ENCODE results near the gene PCSK6. TPM values are rescaled to one million over a fixed set of nuclear protein-coding genes. Genes with fewer than 3 reads are reported as not detected.

The PCSK6 gene
- total RNA-seq, 1 donor, result 0.72 TPM

DNA sequence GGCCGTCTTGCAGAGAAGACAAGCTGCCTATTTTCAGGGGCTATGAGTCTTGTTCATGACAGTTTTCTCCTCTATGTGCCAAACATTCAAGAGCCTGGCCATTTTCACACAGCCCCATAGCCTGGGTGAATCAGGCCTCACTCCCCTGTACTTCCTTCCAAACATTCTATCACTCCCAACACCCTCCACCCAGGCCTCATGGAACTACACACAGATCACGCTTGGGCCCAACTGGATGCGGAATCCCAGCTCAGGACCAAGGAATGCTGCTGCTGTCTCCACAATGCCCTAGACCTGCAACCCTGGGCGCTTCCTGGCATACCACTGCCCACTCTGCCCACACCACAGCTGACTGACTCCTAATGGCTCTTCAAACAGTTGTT is 39.4 kb upstream of the PCSK6 start:
- no peaks in the 10 kb centered on the region for H3K27me3 ChIP-seq (ENCODE audit: insufficient read depth, low read length)
- H3K27ac ChIP-seq (ENCODE audit: low read depth, low read length), result no peak overlapping the region
- H4K20me1 ChIP-seq (ENCODE audit: insufficient read depth, low read length), result no peaks in the 10 kb centered on the region
- no peak overlapping the region for H2AFZ ChIP-seq (ENCODE audit: low read length)
- H3K4me1 ChIP-seq (ENCODE audit: insufficient read depth, low read length), result no peaks in the 10 kb centered on the region
- no peaks in the 10 kb centered on the region for H3K79me2 ChIP-seq (ENCODE audit: insufficient read depth, low read length)
- H3K4me2 ChIP-seq (ENCODE audit: insufficient read depth, low read length), result no peak overlapping the region
- H3K36me3 ChIP-seq (ENCODE audit: insufficient read depth, low read length), result no peaks in the 10 kb centered on the region
- TF ChIP-seq, protein P1, sequence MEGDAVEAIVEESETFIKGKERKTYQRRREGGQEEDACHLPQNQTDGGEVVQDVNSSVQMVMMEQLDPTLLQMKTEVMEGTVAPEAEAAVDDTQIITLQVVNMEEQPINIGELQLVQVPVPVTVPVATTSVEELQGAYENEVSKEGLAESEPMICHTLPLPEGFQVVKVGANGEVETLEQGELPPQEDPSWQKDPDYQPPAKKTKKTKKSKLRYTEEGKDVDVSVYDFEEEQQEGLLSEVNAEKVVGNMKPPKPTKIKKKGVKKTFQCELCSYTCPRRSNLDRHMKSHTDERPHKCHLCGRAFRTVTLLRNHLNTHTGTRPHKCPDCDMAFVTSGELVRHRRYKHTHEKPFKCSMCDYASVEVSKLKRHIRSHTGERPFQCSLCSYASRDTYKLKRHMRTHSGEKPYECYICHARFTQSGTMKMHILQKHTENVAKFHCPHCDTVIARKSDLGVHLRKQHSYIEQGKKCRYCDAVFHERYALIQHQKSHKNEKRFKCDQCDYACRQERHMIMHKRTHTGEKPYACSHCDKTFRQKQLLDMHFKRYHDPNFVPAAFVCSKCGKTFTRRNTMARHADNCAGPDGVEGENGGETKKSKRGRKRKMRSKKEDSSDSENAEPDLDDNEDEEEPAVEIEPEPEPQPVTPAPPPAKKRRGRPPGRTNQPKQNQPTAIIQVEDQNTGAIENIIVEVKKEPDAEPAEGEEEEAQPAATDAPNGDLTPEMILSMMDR (IDR thresholded peaks at IDR 0.05; ENCODE audit: extremely low read depth, low read depth, low read length), result no peak
- no peak for DNase-seq (ENCODE audit: insufficient read length, low spot score, missing footprints)
- no peak overlapping the region for H3K4me3 ChIP-seq (ENCODE audit: insufficient read depth, low read length)
- no peaks in the 10 kb centered on the region for H3K9me3 ChIP-seq (ENCODE audit: low read depth, low read length)

DNA sequence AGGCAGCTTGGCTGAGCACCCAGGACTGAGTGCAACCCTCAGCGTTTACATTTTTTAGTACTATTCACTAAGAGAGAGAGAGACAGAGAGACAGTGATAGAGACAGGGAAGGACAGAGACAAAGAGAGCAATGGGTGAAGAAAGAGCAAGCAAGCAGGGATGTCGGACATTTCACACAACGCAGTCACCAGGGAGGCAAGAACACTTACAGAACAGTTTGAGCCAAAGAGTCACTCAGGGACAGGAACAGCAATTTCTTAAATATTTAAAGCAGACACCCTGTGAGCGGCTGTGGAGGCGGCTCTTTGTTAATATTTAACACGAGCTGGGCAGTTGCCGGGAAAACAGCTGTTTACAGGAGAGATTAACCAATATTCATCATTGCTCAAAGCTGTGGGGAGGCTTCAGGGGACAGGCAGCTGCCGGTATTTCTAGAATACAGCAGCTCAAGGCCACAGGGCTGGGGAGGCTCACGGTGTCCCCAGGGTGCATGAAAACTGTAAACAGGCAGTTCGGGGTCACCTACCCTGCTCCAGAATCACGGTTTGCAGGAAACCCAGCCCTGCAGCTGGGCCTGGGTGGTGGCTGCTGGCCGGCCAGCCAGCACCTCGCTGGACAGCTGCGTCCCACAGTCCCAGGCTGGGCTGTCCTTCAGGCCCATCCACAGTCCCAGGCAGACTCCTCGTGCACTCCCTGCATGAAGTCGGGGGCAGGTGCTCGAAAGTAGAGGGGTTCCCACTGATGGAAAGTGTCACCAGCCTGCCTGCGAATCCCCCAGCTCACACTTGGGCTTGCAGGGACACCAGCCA is 38.8 kb upstream of the PCSK6 start:
- Histone ChIP-seq H4K20me1 (ENCODE audit: insufficient read depth, low read length) (no peaks in the 10 kb centered on the region), H3K27me3 (ENCODE audit: insufficient read depth, low read length) (no peaks in the 10 kb centered on the region), H3K4me1 (ENCODE audit: insufficient read depth, low read length) (no peaks in the 10 kb centered on the region), H3K9me3 (ENCODE audit: low read depth, low read length) (no peaks in the 10 kb centered on the region), H2AFZ (ENCODE audit: low read length) (no peak overlapping the region), H3K36me3 (ENCODE audit: insufficient read depth, low read length) (no peaks in the 10 kb centered on the region), H3K4me2 (ENCODE audit: insufficient read depth, low read length) (no peak overlapping the region), H3K79me2 (ENCODE audit: insufficient read depth, low read length) (no peaks in the 10 kb centered on the region), H3K27ac (ENCODE audit: low read depth, low read length) (no peak overlapping the region), H3K4me3 (ENCODE audit: insufficient read depth, low read length) (no peak overlapping the region)
- TF ChIP-seq, protein P1 (IDR thresholded peaks at IDR 0.05; ENCODE audit: extremely low read depth, low read depth, low read length), result no peak
- DNase-seq (ENCODE audit: insufficient read length, low spot score, missing footprints), result peak; percentile 65

DNA sequence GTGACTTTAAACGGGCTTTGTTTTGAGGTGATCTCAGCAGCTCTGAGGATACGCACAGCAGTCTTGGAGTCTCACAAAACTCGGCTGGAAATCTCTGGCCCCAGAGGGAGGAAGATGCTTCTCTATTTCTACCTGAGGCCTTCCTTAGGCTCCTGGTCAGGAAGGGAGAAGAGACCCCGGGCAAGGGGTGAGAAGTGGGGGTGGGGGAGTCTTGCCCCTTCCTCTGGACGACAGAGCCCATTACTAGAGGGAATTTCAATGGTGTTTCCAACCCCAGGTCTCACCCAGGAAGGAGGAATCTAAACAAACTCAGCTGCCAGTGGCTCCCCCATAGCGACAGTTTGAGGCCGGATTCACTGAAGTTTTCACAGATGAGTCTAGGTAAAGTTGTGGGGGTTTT is 37.4 kb upstream of the PCSK6 start:
- H3K4me2 ChIP-seq (ENCODE audit: insufficient read depth, low read length), result no peak overlapping the region
- no peak overlapping the region for H2AFZ ChIP-seq (ENCODE audit: low read length)
- no peaks in the 10 kb centered on the region for H3K4me1 ChIP-seq (ENCODE audit: insufficient read depth, low read length)
- no peak overlapping the region for H3K27ac ChIP-seq (ENCODE audit: low read depth, low read length)
- H3K27me3 ChIP-seq (ENCODE audit: insufficient read depth, low read length), result peaks cover 3% of the 10 kb centered on the region
- H3K79me2 ChIP-seq (ENCODE audit: insufficient read depth, low read length), result no peaks in the 10 kb centered on the region
- H3K9me3 ChIP-seq (ENCODE audit: low read depth, low read length), result no peaks in the 10 kb centered on the region
- H3K36me3 ChIP-seq (ENCODE audit: insufficient read depth, low read length), result no peaks in the 10 kb centered on the region
- no peak overlapping the region for H3K4me3 ChIP-seq (ENCODE audit: insufficient read depth, low read length)
- H4K20me1 ChIP-seq (ENCODE audit: insufficient read depth, low read length), result no peaks in the 10 kb centered on the region
- TF ChIP-seq, protein P1 (IDR thresholded peaks at IDR 0.05; ENCODE audit: extremely low read depth, low read depth, low read length), result no peak
- DNase-seq (ENCODE audit: insufficient read length, low spot score, missing footprints), result peak; percentile 84

DNA sequence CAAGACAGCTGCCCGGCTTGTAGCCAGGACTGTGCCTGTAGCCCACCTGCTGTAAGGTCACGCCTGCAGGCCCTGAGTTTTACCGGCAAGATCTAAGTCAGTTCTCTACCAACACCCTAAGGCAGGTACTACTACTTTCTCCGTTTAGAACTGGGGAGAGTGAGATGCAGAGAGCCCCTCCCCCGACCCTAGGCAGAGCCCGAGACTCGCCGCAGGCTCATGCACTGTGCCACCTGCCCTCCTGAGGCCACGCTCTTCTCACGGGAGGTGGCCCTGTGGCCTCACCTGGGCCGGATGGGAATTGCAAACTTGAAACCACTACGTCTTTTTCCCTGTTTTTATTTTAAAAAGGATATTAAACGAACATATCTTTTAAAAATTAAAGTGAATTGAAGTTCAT is 36.9 kb upstream of the PCSK6 start:
- H4K20me1 ChIP-seq (ENCODE audit: insufficient read depth, low read length), result no peaks in the 10 kb centered on the region
- no peak overlapping the region for H3K4me2 ChIP-seq (ENCODE audit: insufficient read depth, low read length)
- H3K4me3 ChIP-seq (ENCODE audit: insufficient read depth, low read length), result no peak overlapping the region
- no peaks in the 10 kb centered on the region for H3K36me3 ChIP-seq (ENCODE audit: insufficient read depth, low read length)
- no peak overlapping the region for H2AFZ ChIP-seq (ENCODE audit: low read length)
- no peaks in the 10 kb centered on the region for H3K9me3 ChIP-seq (ENCODE audit: low read depth, low read length)
- H3K27me3 ChIP-seq (ENCODE audit: insufficient read depth, low read length), result peaks cover 3% of the 10 kb centered on the region
- H3K4me1 ChIP-seq (ENCODE audit: insufficient read depth, low read length), result no peaks in the 10 kb centered on the region
- DNase-seq (ENCODE audit: insufficient read length, low spot score, missing footprints), result no peak
- H3K27ac ChIP-seq (ENCODE audit: low read depth, low read length), result no peak overlapping the region
- no peaks in the 10 kb centered on the region for H3K79me2 ChIP-seq (ENCODE audit: insufficient read depth, low read length)
- TF ChIP-seq, protein P1 (IDR thresholded peaks at IDR 0.05; ENCODE audit: extremely low read depth, low read depth, low read length), result no peak

Measured in osteoblast (primary cell).